Spleen (tissue), 7 donors: ENCODE measurements around the gene HINT2.

Experiments used
- CTCF ChIP-seq, 11 experiments: fragments of 200-600 bp in 7 of 11; fragments of 450-650 bp in 4 of 11; sonication (generic) in 4 of 11; IDR thresholded peaks in 8 of 11; conservative IDR thresholded peaks in 3 of 11; 1 replicate in 7 of 11; 2 replicates in 4 of 11; pipeline versions ENCODE4 v1.4.0 to v1.8.0; 2016 to 2021; ENCODE audit warnings: antibody characterized with exemption in 11 of 11, inconsistent platforms in 4 of 11, mild to moderate bottlenecking in 1 of 11
- POLR2AphosphoS5 ChIP-seq, 3 donors: sonication (generic); formaldehyde crosslinking; IDR thresholded peaks; one replicate each; pipeline ENCODE4 v1.5.1; 2017; ENCODE audit warnings: antibody characterized with exemption in 3 of 3
- donor health status: DM: no; HTN: no; CAD: no; lungs with moderate emphysema.
- donor health status: DM: no; HTN: no; CAD: no.
- donor health status: DM: no; HTN: no; CAD: no.

DNA sequence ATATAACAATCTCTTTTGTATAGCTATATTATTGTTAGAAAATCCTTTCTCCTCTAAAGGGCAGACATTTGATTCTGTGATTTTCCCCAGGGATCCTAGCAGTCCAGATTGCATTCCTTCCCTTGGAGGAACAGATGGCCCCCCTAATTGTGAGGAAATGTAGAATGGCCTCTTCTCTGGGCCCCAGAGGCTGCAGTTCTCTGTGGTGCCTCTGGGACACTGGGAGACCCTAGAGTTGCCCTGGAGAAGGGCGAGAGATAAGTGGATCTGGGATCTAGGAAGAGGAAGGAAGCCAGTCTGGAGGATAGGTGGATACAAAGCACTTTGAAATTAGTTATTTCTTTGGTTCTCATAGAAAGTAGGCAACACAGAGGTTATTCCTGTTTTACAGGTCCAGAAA is 1.9 kb upstream of the HINT2 start:
- no peak for TF ChIP-seq CTCF (IDR thresholded peaks at IDR 0.05 in 8 of 11, conservative IDR thresholded peaks at IDR 0.05 in 3 of 11)
- TF ChIP-seq POLR2AphosphoS5 (IDR thresholded peaks at IDR 0.05), result no peak
